Stimulated activated CD8-positive, alpha-beta memory T cell treated with anti-CD3 and anti-CD28 coated beads, Interleukin-15, amount 100 ng/mL, for 1 hour (primary cell): ENCODE results near the gene DTNB.
"Not testable (repeated sequence)": the region's sequence is repeated elsewhere in the genome, so short reads cannot be mapped to it uniquely, and the experiment has no call there.

ENCODE experiments used
- DNase-seq: peaks from one replicate; pipeline ENCODE4 v3.0.0-alpha.2; 2020; ENCODE audit warnings: low read depth

Gene DTNB

DNA sequence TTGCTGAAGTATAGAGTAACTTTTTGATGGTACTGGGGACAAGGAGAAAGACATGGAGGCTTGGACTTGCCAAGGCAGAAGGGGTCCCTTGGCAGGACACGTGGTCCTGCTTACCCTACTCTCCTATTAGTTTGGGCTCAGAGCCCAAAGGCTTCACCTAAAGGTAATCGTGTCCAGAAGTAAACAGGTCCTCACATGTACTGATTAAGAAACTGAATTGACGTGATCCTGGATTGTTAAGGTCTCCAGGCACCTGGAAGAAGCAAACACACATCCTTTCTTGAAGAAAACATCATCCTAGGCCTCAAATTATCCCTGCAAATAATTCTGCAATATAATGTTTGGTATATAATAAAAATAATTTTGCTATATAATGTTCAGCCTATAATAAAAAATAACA, 50.0 kb downstream of the DTNB start:
- no peak for DNase-seq

DNA sequence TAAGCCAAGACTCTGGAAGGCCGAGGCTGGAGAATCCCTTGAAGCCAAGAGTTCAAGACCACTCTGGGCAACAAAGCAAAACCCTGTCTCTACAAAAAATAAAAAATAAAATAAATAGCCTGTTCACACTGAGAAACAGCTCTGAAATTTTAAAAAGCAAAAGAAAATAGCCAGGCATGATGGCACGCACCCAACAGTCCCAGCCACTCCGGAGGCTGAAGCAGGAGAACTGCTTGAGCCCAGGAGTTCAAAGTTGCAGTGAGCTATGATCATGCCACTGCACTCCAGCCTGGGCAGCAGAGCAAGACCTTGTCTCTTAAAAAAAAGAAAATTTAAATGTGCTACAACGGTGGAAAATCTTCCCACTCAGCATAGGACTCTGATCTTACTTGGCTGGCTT, 52.7 kb downstream of the DTNB start:
- DNase-seq: no peak

- no peak for DNase-seq
These were observed 53.3 kb downstream of the DTNB start for GRCh38 chr2:25620077-25620476.

DNA sequence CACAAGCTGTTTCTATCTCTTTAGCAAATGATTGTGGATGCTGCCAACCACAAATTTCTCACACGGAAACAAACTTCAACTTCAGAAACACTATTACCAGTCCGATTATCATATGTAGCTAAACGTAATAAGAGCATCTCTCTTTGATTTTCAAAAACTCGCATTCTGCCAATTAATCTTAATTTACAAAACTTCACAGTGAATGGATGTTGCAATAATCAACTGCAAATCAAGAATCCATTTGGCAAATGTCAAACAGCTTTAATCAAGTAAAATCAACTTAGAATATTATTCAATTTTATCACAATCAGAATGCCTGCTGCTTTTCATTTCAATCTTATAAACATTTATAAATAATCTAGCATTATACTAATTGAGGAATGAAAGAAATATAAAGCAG, 54.2 kb downstream of the DTNB start:
- no peak for DNase-seq

DNA sequence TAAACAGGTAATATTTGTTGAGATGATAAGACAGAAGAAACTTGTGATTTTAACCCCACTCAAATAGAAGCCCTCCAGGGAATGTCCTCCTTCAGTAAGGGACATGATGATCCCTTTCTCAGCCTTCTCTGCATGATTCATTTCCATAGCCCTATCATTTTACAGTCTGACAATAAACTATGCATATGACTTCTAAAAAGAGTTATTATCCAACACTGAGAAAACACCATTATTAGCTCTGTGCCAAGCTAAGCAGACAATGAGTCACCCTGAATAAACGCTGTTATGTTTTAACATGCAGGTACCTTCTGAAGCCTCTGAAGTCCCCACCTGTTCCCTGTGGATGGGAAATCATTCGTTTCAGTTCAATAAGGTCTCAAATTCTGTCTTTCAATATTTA, 54.7 kb downstream of the DTNB start:
- DNase-seq: no peak

GRCh38 chr2:25617948-25618646, 55.3 kb downstream of the DTNB start:
- DNase-seq: no peak

GRCh38 chr2:25615920-25616319, 57.5 kb downstream of the DTNB start:
- no peak for DNase-seq

DNA sequence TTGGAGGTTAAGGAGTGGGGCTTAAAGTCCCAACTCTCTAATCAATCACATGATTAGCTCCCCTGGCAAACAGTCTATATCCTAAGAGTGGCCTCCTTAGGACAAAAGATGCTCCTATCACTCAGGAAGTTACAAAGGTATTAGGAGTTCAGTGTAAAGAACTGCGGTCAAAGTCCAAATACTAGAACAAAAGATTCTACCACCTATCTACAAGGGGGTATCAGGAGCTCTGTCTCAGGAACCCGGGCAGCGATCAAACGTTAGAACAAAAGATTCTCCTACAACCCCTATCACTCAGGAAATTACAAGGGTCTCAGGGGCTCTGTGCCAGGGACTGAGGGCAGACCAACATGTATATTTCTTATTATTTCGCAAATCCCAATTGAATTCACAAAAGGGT, 58.0 kb downstream of the DTNB start:
- DNase-seq: no peak

- DNase-seq: no peak
These were observed 58.7 kb downstream of the DTNB start for GRCh38 chr2:25614711-25615110.

DNA sequence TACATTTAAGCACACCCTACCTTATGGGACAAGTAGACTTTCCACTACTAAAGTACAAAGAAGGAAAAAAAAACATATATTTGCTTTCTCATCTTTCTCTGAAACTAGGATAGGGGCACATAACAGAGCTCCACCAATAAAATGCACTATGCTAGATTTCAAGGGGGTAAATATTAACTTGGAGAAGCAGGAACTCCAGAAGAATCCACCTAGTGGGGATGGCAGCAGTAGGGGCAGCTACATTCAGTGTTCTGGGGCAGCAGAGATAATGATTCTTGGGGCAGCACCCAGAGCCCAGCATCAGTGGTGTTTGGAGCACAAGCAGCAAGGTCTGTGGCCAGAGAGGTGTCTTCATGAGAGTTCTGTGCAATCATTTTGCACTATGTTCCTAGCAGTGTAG, 64.7 kb downstream of the DTNB start:
- DNase-seq: no peak

DNA sequence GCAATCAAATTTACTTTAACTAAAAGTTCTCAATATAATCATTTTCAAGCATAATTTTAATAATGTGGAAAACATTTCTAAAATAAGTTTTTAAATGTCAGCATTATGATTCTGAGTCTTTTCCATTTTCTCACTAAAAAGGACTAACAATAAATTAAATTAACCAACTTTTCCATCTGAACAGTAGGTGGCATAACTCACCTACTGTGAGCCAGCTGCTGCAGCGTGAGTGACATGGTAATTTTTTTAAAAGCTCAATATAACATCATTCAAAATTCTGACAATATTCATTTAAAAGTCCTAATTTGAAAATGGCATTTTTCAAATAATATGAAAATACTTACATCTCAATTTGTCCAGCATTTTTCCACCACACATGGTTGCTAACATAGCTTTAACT, 66.5 kb downstream of the DTNB start:
- no peak for DNase-seq

GRCh38 chr2:25602333-25602723, 71.0 kb downstream of the DTNB start:
- no peak for DNase-seq

DNA sequence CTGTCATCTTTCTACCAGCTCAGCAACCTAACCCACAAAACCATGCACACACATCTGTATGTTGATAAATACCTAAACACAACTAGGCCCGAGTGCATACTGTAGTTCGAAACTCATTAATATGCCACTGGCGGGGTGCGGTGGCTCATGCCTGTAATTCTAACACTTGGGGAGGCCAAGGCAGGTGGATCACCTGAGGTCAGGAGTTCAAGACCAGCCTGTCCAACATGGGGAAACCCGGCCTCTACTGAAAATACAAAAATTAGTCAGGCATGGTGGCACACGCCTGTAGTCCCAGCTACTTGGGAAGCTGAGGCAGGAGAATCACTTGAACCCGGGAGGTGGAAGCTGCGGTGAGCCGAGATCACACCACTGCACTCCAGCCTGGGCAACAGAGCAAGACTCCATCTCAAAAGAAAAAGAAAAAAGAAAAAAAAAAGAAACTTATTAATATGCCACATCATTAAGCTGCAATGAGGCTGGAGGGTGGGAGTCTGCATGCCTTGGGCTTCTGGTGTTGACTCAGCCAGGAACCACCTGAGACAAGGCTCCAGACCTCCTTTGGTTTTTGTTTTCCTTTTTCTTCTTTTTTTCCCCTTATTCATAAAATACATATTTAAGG, 71.6 kb downstream of the DTNB start:
- DNase-seq: not testable (repeated sequence)

DNA sequence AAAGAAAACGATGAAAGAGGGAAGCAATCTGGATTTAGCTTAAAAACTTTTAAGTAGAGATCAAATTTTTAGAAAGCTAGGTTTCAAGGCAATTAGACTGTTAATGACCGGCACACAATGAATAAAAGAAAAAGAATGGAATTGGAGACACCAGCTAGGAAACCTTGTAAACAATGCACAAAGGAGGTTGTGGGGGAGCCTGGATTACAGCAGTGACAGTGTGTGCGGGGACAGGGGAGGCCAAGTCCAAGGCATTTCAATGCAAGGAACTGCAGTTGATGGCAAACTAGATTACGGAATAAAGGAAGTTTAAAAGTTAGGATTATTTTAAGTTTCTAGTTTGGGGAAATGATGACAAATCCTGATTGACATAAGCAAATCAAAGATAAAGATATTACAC, 74.5 kb downstream of the DTNB start:
- DNase-seq: no peak

DNA sequence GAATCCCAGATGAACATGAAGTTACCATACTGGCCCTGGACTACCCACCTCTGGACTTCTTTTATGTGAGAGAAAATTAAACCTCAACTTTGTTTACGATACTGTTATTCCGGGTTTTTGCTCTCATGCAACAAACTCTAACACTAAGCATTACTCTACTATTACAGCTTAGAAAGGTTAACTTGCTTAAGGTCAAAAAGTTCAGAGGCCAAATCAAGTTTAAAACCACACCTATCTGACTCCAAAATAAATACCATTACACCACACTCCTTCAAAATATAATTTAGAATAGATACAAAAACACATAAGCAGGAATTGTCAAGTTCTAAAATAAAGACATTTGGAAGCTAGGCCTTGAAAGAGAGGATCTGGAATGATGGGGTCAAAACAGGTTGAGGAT, 75.0 kb downstream of the DTNB start:
- DNase-seq: no peak

DNA sequence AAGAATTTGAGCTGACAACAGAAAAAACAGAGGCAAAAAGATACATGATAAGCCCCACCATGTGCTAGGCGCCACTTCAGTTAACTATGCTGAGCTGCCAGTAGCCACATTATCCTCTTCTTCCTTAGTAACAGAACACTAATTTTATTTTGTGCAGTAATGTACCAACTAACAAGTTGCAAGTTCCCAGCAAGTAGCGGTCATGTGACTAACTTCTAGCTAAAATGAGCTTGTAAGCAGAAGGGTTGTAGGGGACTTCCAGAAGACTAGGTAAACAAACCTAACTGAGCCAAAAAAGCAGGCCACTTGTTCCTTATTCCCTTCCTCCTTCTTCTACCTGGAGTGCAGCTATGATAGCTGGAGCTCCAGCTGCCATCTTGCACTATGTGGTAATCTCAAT, 75.5 kb downstream of the DTNB start:
- DNase-seq: no peak

GRCh38 chr2:25596516-25597244, 76.7 kb downstream of the DTNB start:
- DNase-seq: no peak

DNA sequence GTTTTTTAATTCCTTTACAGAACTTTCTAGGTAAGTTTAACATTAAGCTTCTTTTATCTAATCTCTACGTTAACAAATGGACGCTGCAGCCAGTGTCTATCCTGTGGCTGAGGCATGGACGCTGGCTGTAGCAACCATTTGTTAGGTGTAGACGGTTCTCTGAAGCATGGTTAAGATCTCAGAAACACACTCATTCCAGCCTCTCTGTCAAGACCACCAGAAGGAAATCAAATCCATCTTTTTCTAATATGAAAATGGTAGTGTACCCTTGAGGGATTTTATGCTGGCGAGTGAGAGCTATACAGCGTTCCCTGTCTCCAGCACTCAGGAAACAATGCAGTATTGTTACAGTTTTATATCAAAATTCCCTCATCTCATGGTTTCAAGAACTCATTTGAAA, 78.0 kb downstream of the DTNB start:
- no peak for DNase-seq

- no peak for DNase-seq
These were observed 78.4 kb downstream of the DTNB start for GRCh38 chr2:25594991-25595390.

- DNase-seq: no peak
These were observed 80.5 kb downstream of the DTNB start for GRCh38 chr2:25592766-25593292.

GRCh38 chr2:25590921-25591505, 82.4 kb downstream of the DTNB start:
- DNase-seq: no peak

- DNase-seq: no peak
These were observed 83.6 kb downstream of the DTNB start for GRCh38 chr2:25589676-25590205.

GRCh38 chr2:25588576-25588975, 84.8 kb downstream of the DTNB start:
- DNase-seq: no peak
